GM12872 (cell line): ENCODE data around the gene SEMA3B.

Source experiments
- TF ChIP-seq, protein P1 (sequence below): IDR thresholded peaks from 3 replicates; pipeline ENCODE4 v1.5.1; 2011; ENCODE audit warnings: low read depth, mild to moderate bottlenecking, low read length, moderate library complexity; ENCODE audit not compliant: insufficient read depth

The SEMA3B gene

GRCh38 chr3:50226888-50227389 is 42.0 kb upstream of the SEMA3B start:
- TF ChIP-seq, protein P1, sequence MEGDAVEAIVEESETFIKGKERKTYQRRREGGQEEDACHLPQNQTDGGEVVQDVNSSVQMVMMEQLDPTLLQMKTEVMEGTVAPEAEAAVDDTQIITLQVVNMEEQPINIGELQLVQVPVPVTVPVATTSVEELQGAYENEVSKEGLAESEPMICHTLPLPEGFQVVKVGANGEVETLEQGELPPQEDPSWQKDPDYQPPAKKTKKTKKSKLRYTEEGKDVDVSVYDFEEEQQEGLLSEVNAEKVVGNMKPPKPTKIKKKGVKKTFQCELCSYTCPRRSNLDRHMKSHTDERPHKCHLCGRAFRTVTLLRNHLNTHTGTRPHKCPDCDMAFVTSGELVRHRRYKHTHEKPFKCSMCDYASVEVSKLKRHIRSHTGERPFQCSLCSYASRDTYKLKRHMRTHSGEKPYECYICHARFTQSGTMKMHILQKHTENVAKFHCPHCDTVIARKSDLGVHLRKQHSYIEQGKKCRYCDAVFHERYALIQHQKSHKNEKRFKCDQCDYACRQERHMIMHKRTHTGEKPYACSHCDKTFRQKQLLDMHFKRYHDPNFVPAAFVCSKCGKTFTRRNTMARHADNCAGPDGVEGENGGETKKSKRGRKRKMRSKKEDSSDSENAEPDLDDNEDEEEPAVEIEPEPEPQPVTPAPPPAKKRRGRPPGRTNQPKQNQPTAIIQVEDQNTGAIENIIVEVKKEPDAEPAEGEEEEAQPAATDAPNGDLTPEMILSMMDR: no peak

- TF ChIP-seq, protein P1: peak; percentile 77
Observed at GRCh38 chr3:50227390-50228183, 41.4 kb upstream of the SEMA3B start.

DNA sequence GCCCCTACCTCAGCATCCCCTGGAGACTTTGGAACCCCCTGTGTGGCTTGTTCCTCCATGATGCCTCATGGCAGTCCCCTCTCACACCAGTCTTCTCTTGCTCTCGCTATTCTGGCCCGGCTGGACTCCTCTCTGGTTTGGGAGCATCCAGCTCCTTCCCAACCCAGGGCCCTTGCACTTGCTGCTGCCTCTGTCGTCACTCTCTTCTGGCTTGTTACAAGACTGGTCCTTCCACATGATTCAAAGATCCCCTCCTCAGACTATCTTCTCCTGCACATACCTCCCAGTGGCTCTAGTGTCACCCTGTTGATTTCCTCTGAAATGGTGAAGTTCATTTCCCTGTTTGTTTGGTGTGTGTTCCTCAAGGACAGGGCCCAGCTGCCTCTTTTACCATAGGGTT is 39.5 kb upstream of the SEMA3B start:
- TF ChIP-seq, protein P1: no peak

GRCh38 chr3:50230104-50230793 is 38.7 kb upstream of the SEMA3B start:
- TF ChIP-seq, protein P1: no peak

GRCh38 chr3:50230794-50231125 is 38.2 kb upstream of the SEMA3B start:
- TF ChIP-seq, protein P1: no peak

GRCh38 chr3:50231581-50231980 is 37.4 kb upstream of the SEMA3B start:
- TF ChIP-seq, protein P1: no peak

DNA sequence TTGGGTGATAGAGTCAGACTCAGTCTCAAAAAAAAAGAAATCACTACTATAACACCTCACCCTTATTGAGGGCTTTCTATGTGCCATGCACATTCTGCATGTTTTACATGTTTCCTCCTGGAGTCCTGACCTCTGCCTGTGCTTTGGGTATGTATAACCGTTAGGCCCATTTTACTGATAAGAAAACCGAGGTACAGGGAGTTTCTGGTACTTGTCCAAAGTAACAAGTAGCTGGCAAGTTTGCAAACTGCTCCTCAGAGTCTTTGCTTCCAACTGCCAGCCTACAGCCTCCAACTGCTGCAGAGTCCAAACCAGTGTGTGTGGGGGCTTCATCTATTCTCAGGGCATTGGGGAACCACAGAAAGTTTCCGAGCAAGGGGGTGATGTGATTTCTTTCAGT is 36.6 kb upstream of the SEMA3B start:
- TF ChIP-seq, protein P1: no peak
